Hepatocyte (in vitro differentiated cells): ENCODE measurements around the gene KCNJ12.

Experiments used
- EZH2 ChIP-seq: fragments of 200-600 bp; sonication (generic); IDR thresholded peaks from 2 replicates; pipeline ENCODE4 v1.6.1; 2016; ENCODE audit warnings: antibody characterized with exemption, mild to moderate bottlenecking, borderline replicate concordance
- TF ChIP-seq, protein P1 (sequence below): fragments of 200-600 bp; sonication (generic); IDR thresholded peaks from 2 replicates; pipeline ENCODE4 v1.5.1; 2016; ENCODE audit warnings: antibody characterized with exemption, mild to moderate bottlenecking; ENCODE audit not compliant: poor library complexity

DNA sequence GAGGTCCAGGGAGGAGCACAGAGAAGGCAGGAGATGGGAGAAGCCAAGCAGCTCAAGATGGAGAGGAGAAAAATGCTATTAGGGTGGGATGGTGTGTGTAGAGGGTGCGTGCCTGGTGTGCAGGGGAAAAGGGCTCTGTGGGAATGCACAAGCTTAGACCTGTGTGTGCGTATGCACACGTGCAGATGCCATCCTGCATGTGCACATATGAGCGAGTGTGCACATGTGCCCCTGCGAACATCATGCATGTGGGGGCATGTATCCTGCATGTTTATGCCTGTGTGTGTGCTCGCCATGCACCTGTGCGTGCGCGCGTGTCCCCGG is 438 bp upstream of the KCNJ12 start:
- TF ChIP-seq, protein P1, sequence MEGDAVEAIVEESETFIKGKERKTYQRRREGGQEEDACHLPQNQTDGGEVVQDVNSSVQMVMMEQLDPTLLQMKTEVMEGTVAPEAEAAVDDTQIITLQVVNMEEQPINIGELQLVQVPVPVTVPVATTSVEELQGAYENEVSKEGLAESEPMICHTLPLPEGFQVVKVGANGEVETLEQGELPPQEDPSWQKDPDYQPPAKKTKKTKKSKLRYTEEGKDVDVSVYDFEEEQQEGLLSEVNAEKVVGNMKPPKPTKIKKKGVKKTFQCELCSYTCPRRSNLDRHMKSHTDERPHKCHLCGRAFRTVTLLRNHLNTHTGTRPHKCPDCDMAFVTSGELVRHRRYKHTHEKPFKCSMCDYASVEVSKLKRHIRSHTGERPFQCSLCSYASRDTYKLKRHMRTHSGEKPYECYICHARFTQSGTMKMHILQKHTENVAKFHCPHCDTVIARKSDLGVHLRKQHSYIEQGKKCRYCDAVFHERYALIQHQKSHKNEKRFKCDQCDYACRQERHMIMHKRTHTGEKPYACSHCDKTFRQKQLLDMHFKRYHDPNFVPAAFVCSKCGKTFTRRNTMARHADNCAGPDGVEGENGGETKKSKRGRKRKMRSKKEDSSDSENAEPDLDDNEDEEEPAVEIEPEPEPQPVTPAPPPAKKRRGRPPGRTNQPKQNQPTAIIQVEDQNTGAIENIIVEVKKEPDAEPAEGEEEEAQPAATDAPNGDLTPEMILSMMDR = no peak
- no peak for TF ChIP-seq EZH2
